CD4-positive, CD25-positive, alpha-beta regulatory T cell (primary cell): ENCODE data around the gene SRD5A1. TPM values are rescaled to one million over a fixed set of nuclear protein-coding genes. Genes with fewer than 3 reads are reported as not detected.
A peak's percentile ranks its signal among the peaks of the same experiment; 100 is the strongest.

Experiments used
- ATAC-seq, 2 donors: fragments of 150-1000 bp; cut with Tn5 transposase; one replicate each; pipeline ENCODE4 v1.10.0; 2021; ENCODE audit warnings: low read depth in 2 of 2, moderate number of reproducible peaks in 2 of 2, moderate library complexity in 1 of 2
- DNase-seq, 3 donors: peaks; one replicate each; pipeline versions ENCODE4 v3.0.0 to v3.0.0-alpha.2; 2012 to 2022; ENCODE audit warnings: mixed read lengths in 1 of 3
- H3K27ac ChIP-seq: one replicate; pipeline ENCODE4 v1.7.0; 2013; ENCODE audit warnings: mild to moderate bottlenecking, low read length; ENCODE audit not compliant: insufficient read depth, poor library complexity, severe bottlenecking
- H3K27me3 ChIP-seq: one replicate; pipeline ENCODE4 v1.7.0; 2013; ENCODE audit warnings: low read length; ENCODE audit not compliant: control insufficient read depth, insufficient read depth
- H3K36me3 ChIP-seq: one replicate; pipeline ENCODE4 v1.7.0; 2013; ENCODE audit warnings: mild to moderate bottlenecking, low read length, moderate library complexity; ENCODE audit not compliant: control insufficient read depth, insufficient read depth
- H3K4me1 ChIP-seq: 2 replicates; pipeline ENCODE4 v1.7.0; 2013; ENCODE audit warnings: mild to moderate bottlenecking, low read length; ENCODE audit not compliant: insufficient read depth, control insufficient read depth, poor library complexity, severe bottlenecking
- H3K4me3 ChIP-seq: one replicate; pipeline ENCODE4 v1.7.0; 2013; ENCODE audit warnings: low read depth, mild to moderate bottlenecking, low read length, moderate library complexity
- H3K9me3 ChIP-seq, 2 experiments: 1 replicate in 1 of 2; 2 replicates in 1 of 2; pipeline ENCODE4 v1.7.0; 2013; ENCODE audit warnings: low read length in 2 of 2, mild to moderate bottlenecking in 1 of 2, moderate library complexity in 1 of 2; ENCODE audit not compliant: control insufficient read depth in 2 of 2
- H3K27ac Mint-ChIP-seq, 3 donors: one replicate each; pipeline ENCODE4 v1.8.0; 2020 to 2022; ENCODE audit warnings: mild to moderate bottlenecking in 3 of 3, mixed read lengths in 3 of 3, moderate library complexity in 2 of 3
- H3K27me3 Mint-ChIP-seq: one replicate; pipeline ENCODE4 v1.8.0; 2022; ENCODE audit warnings: mild to moderate bottlenecking, mixed read lengths
- H3K36me3 Mint-ChIP-seq: one replicate; pipeline ENCODE4 v1.8.0; 2020; ENCODE audit warnings: mixed read lengths
- H3K4me1 Mint-ChIP-seq, 4 donors: one replicate each; pipeline ENCODE4 v1.8.0; 2020 to 2022; ENCODE audit warnings: mixed read lengths in 4 of 4, mild to moderate bottlenecking in 1 of 4
- H3K4me3 Mint-ChIP-seq, 4 donors: one replicate each; pipeline ENCODE4 v1.8.0; 2020 to 2022; ENCODE audit warnings: mild to moderate bottlenecking in 4 of 4, mixed read lengths in 4 of 4, moderate library complexity in 3 of 4
- H3K9me3 Mint-ChIP-seq, 7 donors: one replicate each; pipeline ENCODE4 v1.8.0; 2020 to 2022; ENCODE audit warnings: mixed read lengths in 7 of 7, mild to moderate bottlenecking in 3 of 7, moderate library complexity in 2 of 7
- polyA plus RNA-seq, 4 donors: library from polyadenylated mRNA; unstranded; fragments of 300-500 nt; fragmentation: Illumina TruSeq; gene quantifications; one replicate each; pipeline ENCODE4 v1.2.3, GENCODE V29; 2021
- total RNA-seq: library from RNA; stranded (reverse); gene quantifications from one replicate; pipeline ENCODE4 v1.2.3, GENCODE V29; 2022

SRD5A1 gene
- total and polyA plus RNA-seq, 5 donors from 2014 or later: 5.3 to 9.5 (median 6.3) TPM

- H3K27ac Mint-ChIP-seq: no peak overlapping the region
These were observed 16.4 kb downstream of the SRD5A1 start for GRCh38 chr5:6649681-6650080.

GRCh38 chr5:6652025-6652424 lies 18.8 kb downstream of the SRD5A1 start:
- peaks cover 0 to 17% (median 3%) of the 10 kb centered on the region in 4 donors for H3K4me1 Mint-ChIP-seq
- Histone ChIP-seq H3K9me3 (peaks cover 9 to 11% of the 10 kb centered on the region in 2 experiments), H3K27ac (no peak overlapping the region), H3K27me3 (no peaks in the 10 kb centered on the region), H3K4me1 (no peaks in the 10 kb centered on the region), H3K36me3 (peaks cover 18% of the 10 kb centered on the region), H3K4me3 (no peak overlapping the region)
- H3K9me3 Mint-ChIP-seq: peaks cover 0 to 15% (median 8%) of the 10 kb centered on the region in 7 donors
- peaks cover 32% of the 10 kb centered on the region for H3K36me3 Mint-ChIP-seq
- ATAC-seq (no peak), DNase-seq (no peak)
- H3K27me3 Mint-ChIP-seq: no peaks in the 10 kb centered on the region
- H3K4me3 Mint-ChIP-seq: no peak overlapping the region
- no peak overlapping the region for H3K27ac Mint-ChIP-seq

More at GRCh38 chr5:6649681-6650080, 16.4 kb downstream of the SRD5A1 start:
- H3K4me3 ChIP-seq: no peak overlapping the region
- no peak for ATAC-seq
- H3K36me3 ChIP-seq: no peaks in the 10 kb centered on the region
- no peaks in the 10 kb centered on the region for H3K27me3 Mint-ChIP-seq
- H3K9me3 Mint-ChIP-seq: peaks cover 0 to 6% (median 0%) of the 10 kb centered on the region in 7 donors
- H3K9me3 ChIP-seq: no peaks in the 10 kb centered on the region
- no peak for DNase-seq
- H3K36me3 Mint-ChIP-seq: peaks cover 13% of the 10 kb centered on the region
- H3K4me3 Mint-ChIP-seq: no peak overlapping the region
- H3K4me1 ChIP-seq: no peaks in the 10 kb centered on the region
- peaks cover 0 to 10% (median 6%) of the 10 kb centered on the region in 4 donors for H3K4me1 Mint-ChIP-seq
- H3K27me3 ChIP-seq: no peaks in the 10 kb centered on the region
- H3K27ac ChIP-seq: no peak overlapping the region

- Histone ChIP-seq H3K4me1 (no peaks in the 10 kb centered on the region), H3K36me3 (peaks cover 24% of the 10 kb centered on the region), H3K4me3 (no peak overlapping the region), H3K9me3 (peaks cover 11 to 14% of the 10 kb centered on the region in 2 experiments), H3K27me3 (no peaks in the 10 kb centered on the region), H3K27ac (no peak overlapping the region)
- Mint-ChIP-seq H3K27me3 (no peaks in the 10 kb centered on the region), H3K4me1 (peaks cover 0 to 15% (median 5%) of the 10 kb centered on the region in 4 donors), H3K4me3 (no peak overlapping the region), H3K9me3 (peaks cover 0 to 15% (median 5%) of the 10 kb centered on the region in 7 donors), H3K27ac (no peak overlapping the region), H3K36me3 (peaks cover 41% of the 10 kb centered on the region)
- DNase-seq: no peak
- ATAC-seq: no peak
These were observed 22.2 kb downstream of the SRD5A1 start for GRCh38 chr5:6655432-6655831.

- Histone ChIP-seq H3K9me3 (peaks cover 11 to 14% of the 10 kb centered on the region in 2 experiments), H3K4me1 (no peaks in the 10 kb centered on the region), H3K36me3 (peaks cover 24% of the 10 kb centered on the region), H3K27me3 (no peaks in the 10 kb centered on the region), H3K27ac (no peak overlapping the region), H3K4me3 (no peak overlapping the region)
- peak in 1 of 3 donors; percentile 14 for DNase-seq
- H3K27me3 Mint-ChIP-seq: no peaks in the 10 kb centered on the region
- no peak overlapping the region for H3K27ac Mint-ChIP-seq
- H3K4me3 Mint-ChIP-seq: no peak overlapping the region
- H3K9me3 Mint-ChIP-seq: peaks cover 0 to 15% (median 5%) of the 10 kb centered on the region in 7 donors
- H3K36me3 Mint-ChIP-seq: peaks cover 46% of the 10 kb centered on the region
- ATAC-seq: no peak
- H3K4me1 Mint-ChIP-seq: peaks cover 0 to 15% (median 6%) of the 10 kb centered on the region in 4 donors
These were observed 23.4 kb downstream of the SRD5A1 start for GRCh38 chr5:6656680-6657079.

GRCh38 chr5:6659941-6660684 lies 26.9 kb downstream of the SRD5A1 start:
- Histone ChIP-seq H3K27ac (no peak overlapping the region), H3K36me3 (peaks cover 24% of the 10 kb centered on the region), H3K9me3 (peaks cover 11 to 14% of the 10 kb centered on the region in 2 experiments), H3K4me1 (no peaks in the 10 kb centered on the region), H3K4me3 (peak overlapping the region; percentile 2), H3K27me3 (no peaks in the 10 kb centered on the region)
- Mint-ChIP-seq H3K27ac (peak overlapping the region in 2 of 3 donors; percentile 7 to 8), H3K36me3 (peaks cover 43% of the 10 kb centered on the region), H3K4me1 (peaks cover 0 to 12% (median 7%) of the 10 kb centered on the region in 4 donors), H3K9me3 (peaks cover 0 to 15% (median 4%) of the 10 kb centered on the region in 7 donors), H3K4me3 (no peak overlapping the region), H3K27me3 (no peaks in the 10 kb centered on the region)
- DNase-seq (peak in 1 of 3 donors; percentile 19), ATAC-seq (peak in 1 of 2 donors; percentile 28)

- Mint-ChIP-seq H3K4me3 (no peak overlapping the region), H3K27me3 (no peaks in the 10 kb centered on the region), H3K36me3 (peaks cover 37% of the 10 kb centered on the region), H3K9me3 (peaks cover 0 to 14% (median 4%) of the 10 kb centered on the region in 7 donors), H3K4me1 (peaks cover 0 to 12% (median 7%) of the 10 kb centered on the region in 4 donors), H3K27ac (peak overlapping the region in 1 of 3 donors; percentile 5)
- Histone ChIP-seq H3K9me3 (peaks cover 11 to 14% of the 10 kb centered on the region in 2 experiments), H3K27ac (no peak overlapping the region), H3K4me3 (peak overlapping the region; percentile 2), H3K27me3 (no peaks in the 10 kb centered on the region), H3K36me3 (peaks cover 19% of the 10 kb centered on the region), H3K4me1 (no peaks in the 10 kb centered on the region)
- DNase-seq: no peak
- no peak for ATAC-seq
These were observed 27.4 kb downstream of the SRD5A1 start for GRCh38 chr5:6660688-6661087.

GRCh38 chr5:6666762-6667161 lies 33.5 kb downstream of the SRD5A1 start:
- Histone ChIP-seq H3K9me3 (no peaks in the 10 kb centered on the region), H3K27me3 (no peaks in the 10 kb centered on the region), H3K4me1 (no peaks in the 10 kb centered on the region), H3K4me3 (no peak overlapping the region), H3K27ac (no peak overlapping the region), H3K36me3 (no peaks in the 10 kb centered on the region)
- Mint-ChIP-seq H3K36me3 (peaks cover 25% of the 10 kb centered on the region), H3K4me3 (no peak overlapping the region), H3K27me3 (no peaks in the 10 kb centered on the region), H3K27ac (no peak overlapping the region), H3K9me3 (peaks cover 0 to 5% (median 0%) of the 10 kb centered on the region in 7 donors), H3K4me1 (peaks cover 0 to 5% (median 0%) of the 10 kb centered on the region in 4 donors)
- ATAC-seq (no peak), DNase-seq (no peak)
